Caki2 (cell line): ENCODE measurements around the gene ADO. TPM values are rescaled to one million over a fixed set of nuclear protein-coding genes. Genes with fewer than 3 reads are reported as not detected.
A peak's percentile ranks its signal among the peaks of the same experiment; 100 is the strongest.

ENCODE experiments used
- DNase-seq: peaks from one replicate; pipeline ENCODE4 v3.0.0-alpha.2; 2015; ENCODE audit warnings: low read depth
- in situ Hi-C: cut with HindIII; loops from 2 replicates; pipeline ENCODE4 v1.10.0; 2016; ENCODE audit warnings: low sequenced_read_pairs, low pct_unique_long_range_greater_than_20kb, mixed read lengths
- total RNA-seq: library from RNA; depleted of rRNA; stranded (reverse); fragments of >200 nt; shearing (Covaris generic); gene quantifications from 2 replicates; pipeline ENCODE4 v1.2.3, GENCODE V29; 2014; ENCODE audit warnings: low replicate concordance

Gene ADO
- total RNA-seq, 1 experiment from 2014 or later = 50.6 TPM

DNA sequence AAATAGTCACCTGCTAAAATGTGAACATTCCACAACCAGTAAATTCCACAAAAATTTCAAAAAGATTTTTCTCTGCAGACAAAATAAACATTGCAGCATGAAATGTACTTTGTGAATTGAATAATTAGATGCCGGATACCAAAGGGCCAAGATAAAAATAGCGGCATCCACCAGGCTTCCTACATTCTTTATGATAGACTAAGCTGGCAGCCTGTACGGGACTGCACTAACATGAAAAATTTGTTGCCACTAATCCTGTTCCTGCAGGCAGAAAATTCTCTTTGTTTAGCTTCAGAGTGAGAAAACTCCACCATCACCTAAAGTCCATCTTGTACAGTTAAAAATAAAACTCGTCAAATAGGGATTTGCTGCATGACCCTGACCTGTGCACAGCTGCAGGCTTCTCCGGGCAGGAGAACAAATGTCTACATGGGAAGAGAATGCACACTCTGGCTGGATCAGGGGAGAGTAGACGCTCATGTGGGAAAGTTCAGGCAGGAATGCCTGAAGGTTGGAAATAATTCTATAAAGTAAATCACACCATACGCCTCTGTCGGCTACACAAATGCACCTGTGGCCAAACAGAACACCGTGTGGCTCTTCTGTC is 15.6 kb upstream of the ADO start:
- in situ Hi-C loops = no loop called here
- DNase-seq = no peak

- in situ Hi-C loops = no loop called here
- DNase-seq = no peak
Observed at GRCh38 chr10:62790019-62790555, 14.4 kb upstream of the ADO start.

DNA sequence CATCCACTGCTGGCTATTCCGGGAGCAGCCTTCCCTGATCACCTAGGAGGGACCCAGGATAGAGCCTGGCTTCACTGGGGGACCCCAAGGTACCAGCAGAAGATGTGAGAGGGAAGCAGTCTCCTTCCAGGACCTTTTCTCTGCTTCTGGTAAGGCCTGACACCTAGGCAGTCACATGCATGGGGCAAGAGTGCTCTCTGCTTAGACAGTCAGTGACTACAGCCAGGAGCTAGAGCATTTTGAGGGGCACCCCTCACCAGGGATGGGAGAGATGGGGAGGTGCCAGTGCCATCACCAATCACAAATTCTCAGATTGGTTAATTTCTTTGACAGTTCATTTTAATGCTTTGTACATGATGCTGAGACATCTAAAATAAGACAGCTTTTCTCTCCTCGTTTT is 13.9 kb upstream of the ADO start:
- no peak for DNase-seq
- in situ Hi-C loops = no loop called here

DNA sequence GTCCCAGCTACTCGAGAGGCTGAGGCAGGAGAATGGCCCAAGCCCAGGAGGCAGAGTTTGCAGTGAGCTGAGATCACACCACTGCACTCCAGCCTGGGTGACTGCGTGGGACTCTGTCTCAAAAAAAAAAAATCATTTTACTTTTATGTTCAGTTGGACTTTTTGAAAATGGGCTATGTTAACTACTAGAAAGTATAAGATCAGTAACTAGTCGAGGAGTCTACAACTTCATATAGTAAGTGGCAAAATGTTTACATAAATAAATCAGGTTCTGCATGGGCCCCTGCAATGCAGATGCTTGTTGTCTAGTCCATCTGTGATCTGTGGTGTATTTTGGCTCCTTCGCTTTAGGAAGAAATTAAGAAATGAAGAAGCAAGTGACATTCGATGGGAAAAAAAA is 12.3 kb upstream of the ADO start:
- no peak for DNase-seq
- in situ Hi-C loops = no loop called here

DNA sequence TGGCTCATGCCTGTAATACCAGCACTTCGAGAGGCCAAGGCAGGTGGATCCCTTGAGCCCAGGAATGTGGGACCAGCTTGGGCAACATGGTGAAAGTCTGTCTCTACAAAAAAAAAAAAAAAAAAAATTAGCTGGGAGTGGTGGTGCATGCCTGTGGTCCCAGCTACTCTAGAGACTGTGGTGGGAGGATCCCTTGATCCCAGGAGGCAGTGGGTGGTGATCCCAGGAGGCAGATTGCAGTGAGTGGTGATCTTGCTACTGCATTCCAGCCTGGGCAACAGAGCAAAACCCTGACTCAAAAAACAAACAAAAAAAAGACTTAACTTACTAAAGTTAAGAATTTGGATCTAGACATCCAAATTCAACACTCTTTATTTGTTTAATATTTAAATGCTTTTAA is 10.2 kb upstream of the ADO start:
- DNase-seq = peak; percentile 85
- in situ Hi-C loops = no loop called here

DNA sequence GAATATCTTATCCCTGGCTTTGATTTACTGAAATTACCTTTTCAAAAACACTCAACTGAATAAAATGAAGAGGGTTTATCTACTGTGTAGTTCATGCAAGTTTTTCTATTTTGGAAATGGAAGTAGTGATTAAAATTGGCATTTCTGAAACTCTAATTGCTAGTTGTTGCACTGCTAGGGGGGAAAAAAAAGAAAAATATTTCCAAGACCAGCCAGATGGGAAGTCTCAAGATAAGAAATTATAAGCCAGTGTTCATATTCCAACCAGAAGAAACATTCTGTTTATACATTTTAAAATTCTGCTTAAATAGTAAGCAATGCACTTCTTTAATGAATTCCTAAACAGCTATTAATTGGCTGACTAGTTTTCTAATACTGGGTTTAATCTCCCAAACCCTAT is 9.4 kb upstream of the ADO start:
- no peak for DNase-seq
- in situ Hi-C loops = no loop called here

- no peak for DNase-seq
- in situ Hi-C loops = no loop called here
Observed at GRCh38 chr10:62795762-62796161, 8.8 kb upstream of the ADO start.

DNA sequence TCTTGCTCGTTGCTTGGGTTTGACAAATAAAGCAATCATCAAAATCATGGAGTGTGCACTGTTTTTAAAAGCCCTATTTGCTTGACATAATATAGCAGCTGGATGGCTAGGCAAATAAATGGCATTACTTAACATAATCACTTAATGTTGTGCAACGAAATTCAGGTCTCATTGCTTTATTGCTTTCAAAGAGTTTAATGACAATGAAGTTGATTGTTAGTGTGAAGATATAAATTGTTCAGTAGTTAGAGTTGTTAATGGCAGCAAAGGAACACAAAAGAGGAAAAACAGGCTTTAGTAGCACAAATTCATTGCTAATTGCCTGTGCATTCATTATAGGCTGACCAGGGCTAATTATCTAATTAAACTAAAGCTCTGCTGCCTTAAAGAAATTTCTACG is 7.6 kb upstream of the ADO start:
- DNase-seq = no peak
- in situ Hi-C loops = no loop called here

DNA sequence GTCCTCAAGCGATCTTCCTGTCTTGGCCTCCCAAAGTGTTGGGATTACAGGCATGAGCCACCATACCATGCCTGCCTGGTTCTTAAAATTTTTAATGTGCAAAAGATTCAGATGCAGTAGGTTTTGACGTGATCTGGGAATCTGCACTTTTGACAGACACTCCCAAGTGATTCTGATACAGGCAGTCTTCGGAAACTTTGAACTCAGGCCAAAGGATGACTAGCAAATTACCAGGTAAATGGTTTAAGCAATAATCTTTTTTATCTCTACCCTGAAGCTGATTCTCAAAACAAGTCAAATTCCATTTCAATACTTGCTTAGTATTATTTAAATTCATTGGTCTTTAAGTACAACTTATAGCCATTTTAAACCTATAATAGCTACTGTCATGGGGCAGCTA is 2.6 kb upstream of the ADO start:
- in situ Hi-C loops = loop anchor here (25.0 kb wide), 1 partner anchor 190 kb away; no protein-coding TSS in a partner anchor
- DNase-seq = no peak

GRCh38 chr10:62803724-62804355 is 680 bp upstream of the ADO start:
- in situ Hi-C loops = loop anchor here (25.0 kb wide), 1 partner anchor 192 kb away; no protein-coding TSS in a partner anchor
- DNase-seq = peak; percentile 23

- in situ Hi-C loops = loop anchor here (25.0 kb wide), 1 partner anchor 193 kb away; no protein-coding TSS in a partner anchor
- peak; percentile 58 for DNase-seq
Observed at GRCh38 chr10:62805231-62806099, 945 bp downstream of the ADO start.

- DNase-seq = peak; percentile 18
- in situ Hi-C loops = loop anchor here (25.0 kb wide), 1 partner anchor 194 kb away; no protein-coding TSS in a partner anchor
Observed at GRCh38 chr10:62806251-62806650, 1.7 kb downstream of the ADO start.

- in situ Hi-C loops = loop anchor here (25.0 kb wide), 1 partner anchor 198 kb away; no protein-coding TSS in a partner anchor
- DNase-seq = no peak
Observed at GRCh38 chr10:62810156-62810902, 5.8 kb downstream of the ADO start.

- in situ Hi-C loops = loop anchor here (25.0 kb wide), 1 partner anchor 199 kb away; no protein-coding TSS in a partner anchor
- DNase-seq = no peak
Observed at GRCh38 chr10:62811159-62811875, 6.8 kb downstream of the ADO start.

- in situ Hi-C loops = loop anchor here (25.0 kb wide), 1 partner anchor 201 kb away; no protein-coding TSS in a partner anchor
- no peak for DNase-seq
Observed at GRCh38 chr10:62812672-62813439, 8.3 kb downstream of the ADO start.

DNA sequence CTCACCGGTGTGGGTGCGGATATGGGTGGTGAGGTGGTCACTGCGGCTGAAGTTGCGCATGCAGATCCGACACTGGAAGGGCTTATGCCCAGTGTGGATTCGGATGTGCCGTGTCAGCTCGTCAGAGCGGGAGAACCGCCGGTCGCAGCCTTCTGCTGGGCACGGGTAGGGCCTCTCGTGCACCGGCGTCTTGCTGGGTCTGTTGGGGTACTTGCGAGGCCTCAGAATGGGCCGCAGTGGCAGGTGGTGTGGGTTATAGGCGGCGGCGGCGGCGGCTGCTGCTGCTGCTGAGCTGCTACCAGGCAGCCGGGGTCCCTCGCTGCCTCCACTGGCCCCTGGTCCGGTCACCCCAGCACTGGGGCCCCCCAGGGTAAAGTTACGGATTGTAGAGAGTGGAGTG is 8.9 kb downstream of the ADO start:
- in situ Hi-C loops = loop anchor here (25.0 kb wide), 1 partner anchor 201 kb away; no protein-coding TSS in a partner anchor
- DNase-seq = no peak

DNA sequence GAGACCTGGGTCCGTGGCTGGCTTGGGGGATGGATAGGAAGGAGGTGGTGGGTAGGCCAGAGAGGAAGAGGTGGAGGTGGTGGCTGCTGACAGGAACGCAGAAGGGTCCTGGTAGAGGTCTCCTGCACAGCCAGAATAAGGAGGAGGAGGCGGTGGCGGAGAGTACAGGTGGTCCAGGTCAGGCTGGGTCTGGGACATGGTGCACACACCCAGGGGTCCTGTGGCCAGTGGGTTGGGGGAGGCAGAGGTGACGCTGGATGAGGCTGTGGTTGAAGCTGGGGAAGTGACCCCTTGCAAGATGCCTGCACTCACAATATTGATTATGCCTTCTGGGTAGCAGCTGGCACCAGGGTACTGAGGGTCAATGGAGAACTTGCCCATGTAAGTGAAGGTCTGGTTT is 9.5 kb downstream of the ADO start:
- DNase-seq = no peak
- in situ Hi-C loops = loop anchor here (25.0 kb wide), 1 partner anchor 202 kb away; no protein-coding TSS in a partner anchor
